ENCODE results near the gene PPHLN1.
"Not testable (repeated sequence)": the region's sequence is repeated elsewhere in the genome, so short reads cannot be mapped to it uniquely, and the experiment has no call there.

Gene PPHLN1

DNA sequence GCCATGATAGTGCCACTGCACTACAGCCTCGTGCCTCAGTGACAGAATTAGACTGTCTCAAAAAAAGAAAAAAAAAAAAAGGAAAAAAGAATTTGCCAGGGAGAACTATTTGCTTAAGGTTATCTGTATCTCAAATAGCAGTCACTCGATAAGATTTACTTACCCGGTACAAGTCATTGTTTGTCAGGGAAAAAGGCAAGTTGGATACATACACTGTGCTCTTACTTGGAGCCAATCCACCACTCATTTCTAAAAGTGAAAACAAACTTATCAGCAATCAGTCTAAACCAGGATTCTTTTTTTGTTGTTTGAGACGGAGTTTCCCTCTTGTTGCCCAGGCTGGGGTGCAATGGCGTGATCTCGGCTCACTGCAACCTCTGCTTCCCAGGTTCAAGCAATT is 2.1 kb upstream of the PPHLN1 start:
- DNase-seq = no peak

DNA sequence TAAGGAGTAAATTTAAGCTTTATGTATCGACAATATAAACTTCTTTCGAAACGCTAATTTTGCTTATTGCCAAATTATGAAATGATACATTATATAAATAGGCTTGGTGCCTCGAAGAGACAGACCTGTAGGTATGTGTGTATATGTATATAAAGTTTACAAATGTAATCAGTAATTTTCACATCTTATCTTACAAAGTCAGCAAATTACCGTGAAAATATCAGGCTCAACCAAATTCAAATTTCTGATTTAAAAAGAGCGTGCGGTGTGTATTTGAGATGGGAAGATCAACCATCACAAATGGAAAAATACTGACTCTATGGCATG is 678 bp upstream of the PPHLN1 start:
- DNase-seq = no peak

DNA sequence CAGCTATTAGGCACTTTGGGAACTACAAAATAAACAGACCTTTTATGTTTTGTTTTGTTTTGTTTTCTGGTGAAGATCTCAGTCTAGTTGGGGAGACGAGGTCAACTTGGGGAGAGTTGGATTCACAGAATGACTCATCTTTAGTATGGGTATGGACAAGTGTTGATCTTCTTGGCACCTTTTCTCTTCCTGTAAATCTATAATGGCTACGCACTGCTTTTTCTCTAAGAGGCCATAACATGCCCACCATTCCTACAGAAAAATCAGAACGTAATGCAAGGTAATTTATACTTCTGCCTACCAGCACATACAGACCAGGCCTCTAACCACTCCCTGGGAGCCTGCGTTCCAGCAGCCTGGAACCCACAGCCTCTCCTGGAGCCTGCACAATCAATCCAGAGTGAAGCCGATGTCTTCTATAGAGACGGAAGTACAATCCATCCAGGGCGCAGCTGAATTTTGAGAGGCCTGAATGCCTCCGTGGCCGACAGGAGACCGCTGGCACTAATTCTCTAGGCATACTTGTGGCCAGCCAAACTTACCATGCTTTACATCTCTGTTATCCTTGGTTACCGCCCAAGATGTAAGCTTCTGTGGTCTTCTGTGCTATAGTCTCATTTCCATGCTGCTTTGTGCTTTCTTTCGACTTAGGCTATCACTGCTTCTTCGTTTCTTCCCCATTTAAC is 717 bp downstream of the PPHLN1 start:
- DNase-seq = no peak

DNA sequence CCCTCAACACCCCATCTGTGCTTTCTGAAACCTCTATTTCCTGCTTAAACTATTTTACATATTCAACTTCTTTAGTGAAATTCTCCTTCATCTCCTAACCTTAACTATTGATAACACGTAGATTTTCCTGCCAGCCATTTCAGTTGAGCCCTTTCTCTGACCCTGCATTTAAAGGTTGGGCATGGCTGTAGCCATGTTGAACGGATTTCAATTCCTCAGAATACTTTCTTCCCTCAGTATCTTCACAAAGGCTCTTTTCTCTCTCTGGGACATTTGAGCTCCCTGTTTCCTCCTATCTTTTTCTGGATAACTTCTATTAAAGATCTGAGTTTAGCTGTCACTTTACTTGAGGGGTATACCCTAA is 1.2 kb downstream of the PPHLN1 start:
- no peak for DNase-seq

DNA sequence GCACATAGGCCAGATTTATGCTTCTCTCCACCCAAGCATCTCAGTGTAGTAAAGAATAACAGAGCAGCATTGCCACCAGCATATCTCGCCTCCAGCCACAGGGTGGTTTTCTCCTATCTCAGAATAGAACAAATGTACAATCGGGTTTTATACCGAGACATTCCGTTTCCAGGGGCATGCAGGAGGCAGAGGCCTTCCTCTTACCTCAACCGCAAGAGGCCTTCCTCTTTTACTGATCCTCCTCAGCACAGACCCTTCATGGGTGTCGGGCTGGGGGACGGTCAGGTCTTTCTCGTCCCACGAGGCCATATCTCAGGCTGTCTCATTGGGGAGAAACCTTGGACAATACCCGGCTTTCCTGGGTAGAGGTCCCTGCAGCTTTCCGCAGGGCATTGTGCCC is 4.1 kb downstream of the PPHLN1 start:
- not testable (repeated sequence) for DNase-seq

DNA sequence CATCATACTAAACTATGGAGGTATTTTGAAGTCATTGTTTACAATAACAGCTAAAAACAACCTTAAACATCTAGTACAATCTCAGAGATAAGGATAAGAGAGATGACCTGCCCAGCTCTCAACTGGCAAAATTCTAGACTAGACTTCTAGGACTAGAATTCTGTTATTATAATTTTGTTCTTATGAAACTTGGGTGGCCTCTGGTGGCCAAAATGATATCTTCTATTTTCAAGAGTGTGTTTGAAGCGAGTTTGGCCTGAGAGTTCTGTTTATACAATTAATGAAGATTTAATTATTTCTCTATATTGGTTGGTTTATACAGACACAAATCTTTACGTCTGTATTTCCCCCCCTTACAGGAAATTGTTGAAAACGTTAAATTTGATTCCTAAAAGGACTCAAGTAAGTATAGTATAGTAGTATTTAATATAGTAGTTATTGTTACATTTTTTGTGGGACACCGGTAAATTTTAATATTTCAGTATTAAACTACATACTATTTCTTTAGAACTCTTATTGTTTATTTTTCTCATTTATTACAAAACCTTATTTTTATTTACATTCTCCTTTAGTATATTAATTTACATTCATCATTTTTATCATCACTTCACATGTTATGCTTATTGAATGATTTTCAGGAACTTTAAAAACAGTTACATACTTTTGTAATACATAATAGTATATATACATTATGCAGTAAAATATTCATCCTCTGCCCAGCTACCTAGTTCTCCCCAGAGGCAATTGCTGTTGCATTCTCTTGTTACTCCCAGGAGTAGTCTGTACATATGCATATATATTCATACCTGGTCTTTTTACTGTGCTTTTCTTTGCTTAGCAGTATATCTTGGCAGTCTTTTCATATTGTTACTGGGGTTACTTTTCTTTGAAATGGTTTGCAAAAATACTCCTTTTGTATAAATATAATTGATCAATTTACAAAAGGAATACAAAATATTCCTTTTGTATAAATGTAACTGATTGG is 6.6 kb downstream of the PPHLN1 start:
- DNase-seq = no peak

DNA sequence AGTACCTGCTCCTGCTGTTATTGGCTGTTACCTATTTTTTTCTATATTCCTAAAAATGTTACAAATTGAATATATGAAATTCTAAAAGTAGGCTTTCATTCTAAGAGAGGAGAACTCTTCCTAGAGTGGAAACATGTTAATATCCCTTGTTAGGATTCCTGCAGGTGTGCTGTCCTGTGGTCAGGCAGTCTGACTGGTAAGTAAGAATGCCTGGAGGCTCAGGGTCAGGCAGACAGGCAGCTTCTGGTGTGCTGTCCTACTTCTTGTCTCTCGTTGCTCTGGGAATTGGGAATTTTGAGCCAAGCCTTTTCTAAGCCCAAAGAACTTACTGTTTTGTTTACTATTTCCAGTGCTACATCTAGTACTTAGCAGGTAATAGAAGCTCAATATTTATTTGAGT is 10.3 kb downstream of the PPHLN1 start:
- DNase-seq = no peak

DNA sequence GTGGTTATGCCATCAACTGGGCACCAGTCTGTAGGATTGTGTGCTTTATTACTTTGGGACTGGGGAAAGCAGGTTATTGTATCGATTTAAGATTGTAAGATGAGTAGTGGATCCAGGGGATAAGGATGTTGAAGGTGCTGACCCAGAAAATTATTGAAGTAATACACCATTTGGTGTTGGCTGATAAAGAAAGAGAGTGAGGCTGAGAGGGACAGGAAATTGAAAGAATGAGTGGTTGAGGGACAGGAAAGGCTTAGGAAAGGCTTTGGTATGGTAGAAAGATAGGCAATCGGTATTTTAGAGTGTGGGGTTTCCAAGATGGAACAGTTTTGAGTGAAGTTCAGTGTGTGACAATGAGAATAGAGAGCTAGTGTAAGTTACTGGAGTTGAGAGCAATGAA is 12.3 kb downstream of the PPHLN1 start:
- DNase-seq = no peak

DNA sequence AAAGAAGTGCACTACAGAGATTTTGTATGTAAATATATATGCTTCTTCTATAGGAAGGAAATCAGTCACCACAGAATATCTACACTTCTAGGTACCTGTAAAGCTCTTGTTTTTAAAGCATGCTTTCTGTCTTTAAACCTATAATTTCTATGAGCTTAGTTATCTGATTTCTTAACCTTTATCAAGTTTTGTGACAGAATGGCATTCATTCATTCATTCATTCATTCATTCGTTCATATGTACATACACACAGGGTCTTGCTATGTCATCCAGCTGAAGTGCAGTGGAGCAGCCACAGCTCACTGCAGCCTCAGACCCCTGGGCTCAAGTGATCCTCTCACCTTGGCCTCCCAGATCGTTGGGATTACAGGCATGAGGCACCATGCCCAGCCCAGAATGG is 16.1 kb downstream of the PPHLN1 start:
- DNase-seq = no peak

DNA sequence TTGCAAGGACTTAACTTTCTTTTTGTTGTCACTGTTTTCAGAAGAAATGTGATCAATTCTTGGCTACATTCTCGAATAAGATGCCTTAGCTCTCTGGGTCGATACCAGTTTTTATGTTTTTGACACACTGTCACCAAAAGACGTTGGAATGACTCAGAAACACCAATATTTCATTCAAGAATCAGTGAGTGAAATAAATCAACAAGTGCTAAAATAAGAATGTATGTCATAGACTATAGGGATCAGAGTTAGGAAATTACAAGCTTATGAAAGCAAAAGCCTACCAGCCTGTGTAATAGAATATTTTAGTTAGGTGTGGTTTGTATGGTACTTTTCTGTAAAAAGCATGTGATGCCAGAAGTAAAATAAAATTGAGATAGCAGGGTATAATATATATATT is 17.8 kb downstream of the PPHLN1 start:
- no peak for DNase-seq

DNA sequence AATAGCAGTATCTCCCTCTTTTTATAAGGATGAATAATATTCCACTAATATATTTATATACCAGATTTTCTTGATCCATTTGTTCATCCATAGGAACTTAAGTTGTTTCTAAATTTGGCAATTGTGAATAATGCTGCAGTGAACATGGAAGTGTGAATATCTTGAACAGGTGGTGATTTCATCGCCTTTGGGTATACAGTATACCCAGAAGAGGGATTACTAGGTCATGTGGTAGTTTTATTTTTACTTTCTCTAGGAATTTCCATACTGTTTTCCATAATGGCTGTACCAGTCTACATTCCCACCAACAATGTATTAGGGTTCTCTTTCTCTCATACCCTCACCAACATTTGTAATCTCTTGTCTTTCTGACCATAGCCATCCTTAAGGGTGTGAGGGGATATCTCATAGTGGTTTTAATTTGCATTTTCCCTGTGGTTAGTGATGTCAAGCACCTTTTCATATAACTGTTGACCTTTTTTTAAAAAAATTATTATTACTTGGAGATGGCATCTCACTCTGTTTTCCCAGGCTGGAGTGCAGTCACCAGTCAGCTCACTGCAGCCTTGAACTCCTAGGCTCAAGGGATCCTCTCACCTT is 20.5 kb downstream of the PPHLN1 start:
- no peak for DNase-seq

DNA sequence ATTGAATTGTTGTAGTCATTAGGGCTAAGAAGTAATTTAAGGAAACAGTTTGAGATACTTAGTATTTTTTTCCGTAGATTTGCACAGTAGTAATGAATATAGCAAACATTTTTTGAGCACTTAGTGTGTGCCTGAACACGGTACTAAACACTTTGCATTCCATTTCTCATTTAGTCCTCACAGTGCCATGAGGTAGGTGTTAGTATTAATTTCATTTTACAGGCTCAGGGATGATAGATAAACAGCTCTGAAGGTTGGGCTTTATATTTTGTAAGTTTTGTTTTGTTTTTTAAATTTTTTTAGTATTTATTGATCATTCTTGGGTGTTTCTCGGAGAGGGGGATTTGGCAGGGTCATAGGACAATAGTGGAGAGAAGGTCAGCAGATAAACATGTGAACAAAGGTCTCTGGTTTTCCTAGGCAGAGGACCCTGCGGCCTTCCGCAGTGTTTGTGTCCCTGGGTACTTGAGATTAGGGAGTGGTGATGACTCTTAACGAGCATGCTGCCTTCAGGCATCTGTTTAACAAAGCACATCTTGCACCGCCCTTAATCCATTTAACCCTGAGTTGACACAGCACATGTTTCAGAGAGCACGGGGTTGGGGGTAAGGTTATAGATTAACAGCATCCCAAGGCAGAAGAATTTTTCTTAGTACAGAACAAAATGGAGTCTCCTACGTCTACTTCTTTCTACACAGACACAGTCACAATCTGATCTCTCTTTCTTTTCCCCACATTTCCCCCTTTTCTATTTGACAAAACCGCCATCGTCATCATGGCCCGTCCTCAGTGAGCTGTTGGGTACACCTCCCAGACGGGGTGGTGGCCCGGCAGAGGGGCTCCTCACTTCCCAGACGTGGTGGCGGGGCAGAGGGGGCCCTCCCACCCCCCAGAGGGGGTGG is 23.4 kb downstream of the PPHLN1 start:
- not testable (repeated sequence) for DNase-seq

DNA sequence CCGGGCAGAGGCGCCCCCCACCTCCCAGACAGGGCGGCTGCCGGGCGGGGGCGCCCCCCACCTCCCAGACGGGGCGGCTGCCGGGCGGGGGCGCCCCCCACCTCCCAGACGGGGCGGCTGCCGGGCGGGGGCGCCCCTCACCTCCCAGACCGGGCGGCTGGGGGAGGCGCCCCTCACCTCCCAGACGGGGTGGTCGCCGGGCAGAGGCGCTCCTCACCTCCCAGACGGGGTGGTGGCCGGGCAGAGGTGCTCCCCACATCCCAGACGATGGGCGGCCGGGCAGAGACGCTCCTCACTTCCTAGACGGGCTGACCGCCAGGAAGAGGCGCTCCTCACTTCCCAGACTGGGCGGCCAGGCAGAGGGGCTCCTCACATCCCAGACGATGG is 24.0 kb downstream of the PPHLN1 start:
- not testable (repeated sequence) for DNase-seq

DNA sequence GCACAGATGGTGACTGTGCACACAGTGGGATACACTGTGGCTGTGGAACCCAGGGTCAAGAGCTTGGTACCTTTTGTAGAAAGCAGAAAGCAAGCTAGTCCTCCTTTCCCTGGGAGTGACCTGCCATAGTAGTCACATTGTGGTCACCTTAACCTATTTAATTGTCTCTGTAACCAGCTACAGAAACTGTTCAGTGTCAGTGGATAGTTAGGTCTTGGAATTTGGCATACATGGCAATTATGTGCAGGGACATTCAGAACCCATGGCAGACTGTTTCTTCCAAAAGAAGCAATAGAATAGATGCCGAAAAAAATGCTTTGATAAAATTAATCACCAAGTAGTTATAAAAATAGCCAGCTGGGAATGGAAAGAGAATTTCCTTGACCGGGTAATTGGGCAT is 30.4 kb downstream of the PPHLN1 start:
- no peak for DNase-seq

DNA sequence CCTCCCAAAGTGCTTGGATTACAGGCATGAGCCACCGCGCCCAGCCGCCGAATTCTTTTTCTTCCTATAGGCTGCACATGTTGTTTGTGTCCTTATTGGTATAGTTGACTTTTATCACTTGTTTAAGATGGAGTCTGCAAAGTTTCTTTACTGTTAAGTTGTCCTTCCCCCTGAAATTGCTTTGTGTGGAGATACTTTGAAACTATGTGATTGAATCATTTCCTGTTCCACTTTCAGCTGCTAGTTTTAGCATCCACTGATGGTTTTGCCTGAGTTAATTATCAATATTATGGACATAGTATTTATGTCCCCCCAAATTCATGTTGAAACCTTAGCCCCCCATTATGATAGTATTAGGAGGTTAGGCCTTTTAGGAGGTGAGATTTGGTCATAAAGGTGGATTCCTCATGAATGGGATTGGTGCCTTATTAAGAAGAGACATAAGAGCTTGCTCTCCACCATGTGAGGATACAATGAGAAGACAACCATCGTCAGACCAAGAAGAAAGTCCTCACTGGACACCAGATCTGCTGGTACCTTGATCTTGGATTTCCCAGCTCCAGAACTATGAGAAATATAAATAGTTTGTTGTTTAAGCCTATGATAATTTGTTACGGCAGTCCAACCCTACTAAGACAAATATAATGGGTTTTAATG is 34.9 kb downstream of the PPHLN1 start:
- DNase-seq = no peak

DNA sequence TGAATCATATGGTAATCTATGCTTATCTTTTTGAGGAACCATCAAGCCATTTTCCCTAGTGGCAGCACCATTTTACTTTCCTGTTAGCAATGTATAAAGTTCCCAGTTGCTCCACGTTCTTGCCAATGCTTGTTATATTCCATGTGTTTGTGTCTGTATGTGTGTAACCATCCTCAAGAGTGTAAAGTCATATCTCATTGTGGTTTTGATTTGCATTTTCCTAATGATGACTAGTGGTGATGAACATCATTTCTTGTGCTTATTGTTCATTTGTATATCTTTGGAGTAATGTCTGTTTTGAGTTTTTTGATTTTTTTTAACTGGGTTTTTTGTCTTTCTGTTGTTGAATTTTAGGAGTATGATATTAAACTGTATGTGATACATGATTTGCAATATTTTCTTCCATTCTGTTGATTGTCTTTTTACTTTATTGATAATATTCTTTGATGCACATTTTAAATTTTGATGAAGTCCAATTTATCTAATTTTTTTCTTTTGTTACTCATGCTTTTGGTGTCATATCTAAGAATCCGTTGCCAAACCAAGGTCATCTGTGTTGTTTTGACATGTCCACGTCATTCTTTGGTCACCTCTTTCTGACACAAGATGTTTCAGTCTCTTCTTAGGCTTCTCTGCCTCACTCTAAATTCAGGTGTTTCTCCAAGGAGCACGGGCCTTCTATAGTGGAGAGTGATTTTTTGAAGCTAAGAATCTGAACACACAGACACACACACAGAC is 36.1 kb downstream of the PPHLN1 start:
- no peak for DNase-seq

DNA sequence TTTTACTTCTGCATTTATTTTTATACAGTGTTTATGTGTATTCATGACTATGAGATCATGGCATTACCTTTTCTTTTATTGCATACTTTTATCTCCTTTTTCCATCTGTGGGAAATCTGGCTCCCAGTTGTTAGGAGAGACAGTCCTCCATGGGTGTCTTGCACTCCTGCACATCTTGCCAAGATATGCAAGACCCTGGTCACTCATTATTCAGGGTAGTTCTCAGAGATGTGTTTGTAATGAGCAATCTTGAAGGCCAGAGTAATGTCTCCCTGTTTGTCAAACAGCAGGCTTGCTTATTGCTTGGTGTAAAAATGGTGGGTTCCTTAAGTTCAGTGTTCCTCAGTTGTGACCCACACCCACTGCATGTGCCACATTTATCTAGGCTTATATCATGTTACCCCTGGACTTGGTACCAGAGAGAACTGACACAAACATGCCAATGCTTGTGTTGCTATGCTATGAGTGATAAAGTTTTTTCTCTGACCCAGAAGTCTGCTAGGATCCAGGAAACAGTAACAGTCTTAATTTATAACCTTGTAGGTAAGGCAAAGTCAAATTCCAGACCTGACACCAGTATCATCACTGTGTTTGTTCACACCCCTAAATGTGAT is 36.8 kb downstream of the PPHLN1 start:
- DNase-seq = no peak

DNA sequence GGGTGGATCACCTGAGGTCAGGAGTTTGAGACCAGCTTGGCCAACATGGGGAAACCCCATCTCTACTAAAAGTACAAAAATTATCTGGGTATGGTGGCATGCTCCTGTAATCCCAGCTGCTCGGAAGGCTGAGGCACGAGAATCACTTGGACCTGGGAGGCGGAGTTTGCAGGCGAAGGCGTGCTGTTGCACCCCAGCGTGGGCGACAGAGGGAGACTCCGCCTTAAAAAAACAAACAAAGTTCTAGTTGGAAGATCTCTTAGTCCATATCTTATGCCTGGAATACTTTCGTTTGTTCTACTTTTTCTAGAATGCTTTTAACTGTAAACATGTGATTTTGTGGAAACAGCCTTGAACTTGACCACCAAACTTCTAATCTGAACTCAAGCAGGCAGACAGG is 38.7 kb downstream of the PPHLN1 start:
- DNase-seq = no peak

DNA sequence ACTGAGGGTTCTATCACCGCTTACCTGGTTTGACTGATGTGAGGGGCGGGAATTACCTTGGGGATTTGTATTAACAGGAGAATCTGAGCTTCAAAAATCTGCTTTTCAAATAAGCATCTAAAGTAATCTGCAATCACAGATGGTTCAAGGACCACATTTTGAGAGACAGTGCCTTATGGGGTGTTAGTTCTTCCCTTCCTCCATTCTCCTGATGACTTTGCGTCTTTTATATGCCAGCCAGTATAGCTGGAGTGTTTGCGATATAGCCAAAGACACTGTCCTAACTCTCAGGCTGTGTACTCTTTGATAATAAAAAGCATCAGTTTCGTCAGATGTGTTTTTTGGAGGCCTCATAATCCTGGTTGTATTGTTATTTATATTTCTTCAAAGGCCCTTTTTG is 39.5 kb downstream of the PPHLN1 start:
- no peak for DNase-seq

DNA sequence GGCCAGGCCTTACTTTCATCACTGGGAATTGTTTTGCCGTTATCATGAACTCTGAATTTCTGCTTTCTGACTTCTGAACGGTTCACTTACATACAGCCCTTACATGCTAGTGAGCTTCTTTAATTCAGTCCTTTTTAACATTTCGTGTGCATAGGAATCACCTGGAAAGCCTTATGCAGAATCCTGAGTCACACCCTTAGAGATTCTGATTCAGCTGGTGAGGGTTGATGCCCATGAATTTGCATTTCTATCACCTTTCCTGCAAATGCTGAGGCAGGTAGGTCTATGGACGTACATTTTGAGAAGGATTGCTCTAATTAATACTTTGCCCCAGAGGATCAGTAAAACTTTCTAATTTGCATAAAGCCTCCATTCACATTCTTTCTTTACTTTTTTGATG is 44.0 kb downstream of the PPHLN1 start:
- DNase-seq = no peak

DNA sequence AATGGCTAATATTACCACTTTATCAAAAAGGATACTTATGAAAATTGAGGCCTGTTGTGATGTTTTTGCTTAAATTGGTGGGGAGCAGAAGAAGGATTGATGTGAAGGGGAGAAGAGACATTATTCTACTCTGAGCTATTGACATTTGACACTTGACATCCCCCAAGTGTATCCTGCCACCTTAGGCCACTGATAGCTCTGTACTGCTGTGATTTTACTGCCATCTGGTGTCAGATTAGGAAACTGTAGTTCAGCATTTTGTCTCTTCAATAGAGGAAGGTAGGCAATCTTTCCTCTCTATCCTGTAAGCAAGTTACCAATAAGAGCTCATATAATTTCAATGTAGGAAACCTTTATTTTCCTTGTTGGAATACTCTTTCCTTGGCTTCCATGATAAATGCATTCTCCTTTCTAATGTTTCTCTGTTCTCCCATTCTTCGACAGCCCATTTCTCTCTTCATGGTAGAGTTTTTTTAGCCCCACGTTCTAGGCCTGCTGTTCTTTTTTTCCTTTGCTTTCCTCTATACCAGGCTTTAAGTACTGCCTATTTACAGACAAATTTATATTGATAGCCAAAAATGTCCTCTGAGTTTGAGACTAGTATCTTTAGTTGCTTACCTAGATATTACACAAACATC is 46.3 kb downstream of the PPHLN1 start:
- no peak for DNase-seq
